Measurements from ENCODE around the gene SLC49A3. TPM values are rescaled to one million over a fixed set of nuclear protein-coding genes. Genes with fewer than 3 reads are reported as not detected.

SLC49A3 gene
- total RNA-seq, 2 experiments from 2014 or later = 0.40 TPM; not detected in 1

- Mint-ChIP-seq H3K27me3 (no peaks in the 10 kb centered on the region), H3K4me3 (no peak overlapping the region), H3K9me3 (no peaks in the 10 kb centered on the region), H3K27ac (no peak overlapping the region), H3K4me1 (peaks cover 12% of the 10 kb centered on the region), H3K36me3 (ENCODE audit: low read depth) (no peaks in the 10 kb centered on the region)
- no peak for DNase-seq
- ChIA-PET CTCF (no interaction called here), POLR2A (interaction anchor here (1.0 kb wide), 1 partner anchor 17 kb away, joined by 3 read pairs; no protein-coding TSS in a partner anchor)
Measured at GRCh38 chr4:679104-679481, 9.9 kb downstream of the SLC49A3 start.

GRCh38 chr4:678331-679103 is 10.4 kb downstream of the SLC49A3 start:
- Mint-ChIP-seq H3K9me3 (no peaks in the 10 kb centered on the region), H3K27me3 (no peaks in the 10 kb centered on the region), H3K4me3 (no peak overlapping the region), H3K4me1 (peaks cover 14% of the 10 kb centered on the region), H3K36me3 (ENCODE audit: low read depth) (peaks cover under 1% of the 10 kb centered on the region), H3K27ac (no peak overlapping the region)
- ChIA-PET POLR2A (interaction anchor here (1.0 kb wide), 1 partner anchor 17 kb away, joined by 3 read pairs; no protein-coding TSS in a partner anchor), CTCF (no interaction called here)
- DNase-seq = no peak

- no peak overlapping the region for H3K4me3 Mint-ChIP-seq
- no peak overlapping the region for H3K27ac Mint-ChIP-seq
- ChIA-PET CTCF (no interaction called here), POLR2A (no interaction called here)
- H3K9me3 Mint-ChIP-seq = no peaks in the 10 kb centered on the region
- no peak for DNase-seq
- H3K27me3 Mint-ChIP-seq = no peaks in the 10 kb centered on the region
- H3K36me3 Mint-ChIP-seq (ENCODE audit: low read depth) = peaks cover 9% of the 10 kb centered on the region
- H3K4me1 Mint-ChIP-seq = peaks cover 20% of the 10 kb centered on the region
Measured at GRCh38 chr4:677431-678293, 11.3 kb downstream of the SLC49A3 start.

- ChIA-PET CTCF (no interaction called here), POLR2A (no interaction called here)
- peaks cover 20% of the 10 kb centered on the region for H3K4me1 Mint-ChIP-seq
- no peaks in the 10 kb centered on the region for H3K9me3 Mint-ChIP-seq
- no peak overlapping the region for H3K27ac Mint-ChIP-seq
- H3K36me3 Mint-ChIP-seq (ENCODE audit: low read depth) = peaks cover 16% of the 10 kb centered on the region
- no peak overlapping the region for H3K4me3 Mint-ChIP-seq
- no peaks in the 10 kb centered on the region for H3K27me3 Mint-ChIP-seq
- no peak for DNase-seq
Measured at GRCh38 chr4:676871-677235, 12.1 kb downstream of the SLC49A3 start.

GRCh38 chr4:675980-676870 is 12.7 kb downstream of the SLC49A3 start:
- H3K4me1 Mint-ChIP-seq = peaks cover 20% of the 10 kb centered on the region
- H3K9me3 Mint-ChIP-seq = no peaks in the 10 kb centered on the region
- H3K36me3 Mint-ChIP-seq (ENCODE audit: low read depth) = peaks cover 22% of the 10 kb centered on the region
- DNase-seq = no peak
- POLR2A ChIA-PET = interaction anchor here (0.7 to 2.6 kb wide), 4 partner anchors 12 to 552 kb away, joined by 3 to 22 read pairs (median 6); partner anchors contain the start of gene ZNF718
- no peak overlapping the region for H3K27ac Mint-ChIP-seq
- no peaks in the 10 kb centered on the region for H3K27me3 Mint-ChIP-seq
- CTCF ChIA-PET = interaction anchor here (1.5 kb wide), 1 partner anchor 8 kb away, joined by 5 read pairs; no protein-coding TSS in a partner anchor
- H3K4me3 Mint-ChIP-seq = peak overlapping the region; percentile 35

GRCh38 chr4:675036-675882 is 13.7 kb downstream of the SLC49A3 start:
- peaks cover 13% of the 10 kb centered on the region for H3K4me1 Mint-ChIP-seq
- H3K4me3 Mint-ChIP-seq = peak overlapping the region; percentile 85
- CTCF ChIA-PET = interaction anchor here (1.5 to 3.6 kb wide), 2 partner anchors 8 to 11 kb away, joined by 5 to 29 read pairs; no protein-coding TSS in a partner anchor
- H3K36me3 Mint-ChIP-seq (ENCODE audit: low read depth) = peaks cover 30% of the 10 kb centered on the region
- no peak for DNase-seq
- peak overlapping the region; percentile 80 for H3K27ac Mint-ChIP-seq
- POLR2A ChIA-PET = interaction anchor here (0.7 to 2.6 kb wide), 5 partner anchors 11 to 551 kb away, joined by 3 to 22 read pairs (median 9); partner anchors contain the start of gene ZNF718
- no peaks in the 10 kb centered on the region for H3K9me3 Mint-ChIP-seq
- no peaks in the 10 kb centered on the region for H3K27me3 Mint-ChIP-seq

- Mint-ChIP-seq H3K36me3 (ENCODE audit: low read depth) (peaks cover 30% of the 10 kb centered on the region), H3K27ac (peak within 1 kb of the TSS; percentile 80), H3K4me1 (peaks cover 13% of the 10 kb centered on the region), H3K27me3 (no peaks in the 10 kb centered on the region), H3K9me3 (no peaks in the 10 kb centered on the region), H3K4me3 (peak within 1 kb of the TSS; percentile 85)
- peak; percentile 98 for DNase-seq
- ChIA-PET CTCF (interaction anchor here (0.6 to 3.6 kb wide), 9 partner anchors 9 to 550 kb away, joined by 3 to 29 read pairs (median 5); partner anchors contain the start of gene ZNF718), POLR2A (interaction anchor here (0.6 to 3.3 kb wide), 16 partner anchors 9 to 593 kb away, joined by 3 to 40 read pairs (median 4); partner anchors contain the start of genes GAK, TMEM175, ZNF141 and ZNF718)
Measured at GRCh38 chr4:674172-675035, 14.5 kb downstream of the SLC49A3 start, which contains the start of the genes ATP5ME and MYL5. TSS of gene ATP5ME (minus strand) at chr4:674276. CDS start at chr4:674247, 29 bp downstream. TSS of gene MYL5 (plus strand) at chr4:674542. CDS start at chr4:678027, 3,485 bp downstream.

GRCh38 chr4:673349-674091 is 15.4 kb downstream of the SLC49A3 start:
- H3K9me3 Mint-ChIP-seq = no peaks in the 10 kb centered on the region
- ChIA-PET CTCF (interaction anchor here (0.6 to 3.6 kb wide), 8 partner anchors 9 to 549 kb away, joined by 3 to 29 read pairs (median 4); partner anchors contain the start of gene ZNF718), POLR2A (interaction anchor here (1.0 to 3.3 kb wide), 15 partner anchors 8 to 549 kb away, joined by 3 to 40 read pairs (median 5); partner anchors contain the start of genes GAK, TMEM175, ZNF141 and ZNF718)
- peaks cover 13% of the 10 kb centered on the region for H3K4me1 Mint-ChIP-seq
- peak overlapping the region; percentile 85 for H3K4me3 Mint-ChIP-seq
- peaks cover 30% of the 10 kb centered on the region for H3K36me3 Mint-ChIP-seq (ENCODE audit: low read depth)
- DNase-seq = peak; percentile 34
- peak overlapping the region; percentile 73 for H3K27ac Mint-ChIP-seq
- no peaks in the 10 kb centered on the region for H3K27me3 Mint-ChIP-seq

- no peak for DNase-seq
- H3K4me1 Mint-ChIP-seq = peaks cover 13% of the 10 kb centered on the region
- H3K36me3 Mint-ChIP-seq (ENCODE audit: low read depth) = peaks cover 30% of the 10 kb centered on the region
- no peaks in the 10 kb centered on the region for H3K9me3 Mint-ChIP-seq
- ChIA-PET CTCF (interaction anchor here (3.6 kb wide), 1 partner anchor 8 kb away, joined by 29 read pairs; no protein-coding TSS in a partner anchor), POLR2A (interaction anchor here (1.0 to 3.3 kb wide), 3 partner anchors 8 to 260 kb away, joined by 3 to 40 read pairs (median 3); partner anchors contain the start of genes GAK and TMEM175)
- no peak overlapping the region for H3K4me3 Mint-ChIP-seq
- H3K27me3 Mint-ChIP-seq = no peaks in the 10 kb centered on the region
- no peak overlapping the region for H3K27ac Mint-ChIP-seq
Measured at GRCh38 chr4:671769-672168, 17.2 kb downstream of the SLC49A3 start.
